CD14-positive monocyte (primary cell): ENCODE data around the gene PTGR1. TPM values are rescaled to one million over a fixed set of nuclear protein-coding genes. Genes with fewer than 3 reads are reported as not detected.

Experiments used
- DNase-seq, 3 donors: peaks; one replicate each; pipeline ENCODE4 v3.0.0-alpha.2; 2011 to 2022
- H2AFZ ChIP-seq: 2 replicates; pipeline ENCODE4 v1.6.0; 2012; ENCODE audit warnings: mild to moderate bottlenecking, low read depth, low read length, inconsistent platforms; ENCODE audit not compliant: insufficient read depth, poor library complexity, severe bottlenecking
- H3K27ac ChIP-seq, 2 donors: 1 replicate in 1 of 2; 2 replicates in 1 of 2; pipeline ENCODE4 v1.5.1; 2012 to 2013; ENCODE audit warnings: low read length in 2 of 2, control low read depth in 1 of 2, inconsistent platforms in 1 of 2, low read depth in 1 of 2, mild to moderate bottlenecking in 1 of 2
- H3K27me3 ChIP-seq, 2 donors: one replicate each; pipeline versions ENCODE4 v1.6.0 to v1.6.1; 2011 to 2013; ENCODE audit warnings: low read length in 2 of 2; ENCODE audit not compliant: control insufficient read depth in 2 of 2, insufficient read depth in 2 of 2
- H3K36me3 ChIP-seq, 2 donors: replicated peaks in 1 of 2; 1 replicate in 1 of 2; 2 replicates in 1 of 2; pipeline versions ENCODE4 v1.5.1 to v1.6.1; 2012 to 2013; ENCODE audit warnings: low read length in 2 of 2, control low read depth in 1 of 2, inconsistent platforms in 1 of 2, mild to moderate bottlenecking in 1 of 2; ENCODE audit not compliant: insufficient read depth in 2 of 2, control insufficient read depth in 1 of 2
- H3K4me1 ChIP-seq, 2 donors: 1 replicate in 1 of 2; 2 replicates in 1 of 2; pipeline versions ENCODE4 v1.5.1 to v1.6.1; 2012 to 2013; ENCODE audit warnings: low read length in 2 of 2, control low read depth in 1 of 2, inconsistent platforms in 1 of 2, mild to moderate bottlenecking in 1 of 2, moderate library complexity in 1 of 2; ENCODE audit not compliant: insufficient read depth in 2 of 2, control insufficient read depth in 1 of 2
- H3K4me2 ChIP-seq: replicated peaks from 2 replicates; pipeline ENCODE3; 2012; ENCODE audit warnings: low read length, moderate library complexity, mild to moderate bottlenecking; ENCODE audit not compliant: poor library complexity, severe bottlenecking; ENCODE audit errors: extremely low read depth
- H3K4me3 ChIP-seq, 3 experiments: fragments of 200-600 bp in 1 of 3; sonication (generic) in 1 of 3; replicated peaks in 1 of 3; 1 replicate in 2 of 3; 2 replicates in 1 of 3; pipeline ENCODE4 v1.5.1; 2011 to 2013; ENCODE audit warnings: low read length in 3 of 3, mild to moderate bottlenecking in 3 of 3, control low read depth in 2 of 3, low read depth in 2 of 3, inconsistent platforms in 1 of 3, moderate library complexity in 1 of 3
- H3K79me2 ChIP-seq: 2 replicates; pipeline ENCODE4 v1.6.0; 2012; ENCODE audit warnings: mild to moderate bottlenecking, control low read depth, inconsistent platforms, low read length, moderate library complexity; ENCODE audit not compliant: insufficient read depth
- H3K9ac ChIP-seq: 2 replicates; pipeline ENCODE4 v1.6.0; 2017; ENCODE audit warnings: low read length, mild to moderate bottlenecking; ENCODE audit not compliant: insufficient read depth, poor library complexity, severe bottlenecking
- H3K9me3 ChIP-seq, 2 donors: replicated peaks in 1 of 2; 1 replicate in 1 of 2; 2 replicates in 1 of 2; pipeline versions ENCODE4 v1.5.1 to v1.6.1; 2012 to 2013; ENCODE audit warnings: low read length in 2 of 2, control low read depth in 1 of 2; ENCODE audit not compliant: control insufficient read depth in 1 of 2, insufficient read depth in 1 of 2
- H4K20me1 ChIP-seq: 2 replicates; pipeline ENCODE4 v1.6.0; 2012; ENCODE audit warnings: mild to moderate bottlenecking, low read length, control low read depth, moderate library complexity; ENCODE audit not compliant: insufficient read depth
- H3K27ac Mint-ChIP-seq, 7 donors: one replicate each; pipeline ENCODE4 v1.8.0; 2020; ENCODE audit warnings: mild to moderate bottlenecking in 7 of 7, mixed read lengths in 7 of 7, moderate library complexity in 6 of 7, inconsistent platforms in 2 of 7
- H3K27me3 Mint-ChIP-seq, 3 donors: one replicate each; pipeline ENCODE4 v1.8.0; 2021 to 2022; ENCODE audit warnings: low read depth in 3 of 3, mild to moderate bottlenecking in 3 of 3, mixed read lengths in 3 of 3, moderate library complexity in 3 of 3, inconsistent platforms in 1 of 3
- H3K36me3 Mint-ChIP-seq, 2 donors: one replicate each; pipeline ENCODE4 v1.8.0; 2020; ENCODE audit warnings: mixed read lengths in 2 of 2, inconsistent platforms in 1 of 2, mild to moderate bottlenecking in 1 of 2
- H3K4me1 Mint-ChIP-seq: one replicate; pipeline ENCODE4 v1.8.0; 2020; ENCODE audit warnings: mild to moderate bottlenecking, mixed read lengths
- H3K4me3 Mint-ChIP-seq, 2 donors: one replicate each; pipeline ENCODE4 v1.8.0; 2020; ENCODE audit warnings: mild to moderate bottlenecking in 2 of 2, mixed read lengths in 2 of 2, moderate library complexity in 1 of 2
- H3K9me3 Mint-ChIP-seq, 7 donors: one replicate each; pipeline ENCODE4 v1.8.0; 2020 to 2022; ENCODE audit warnings: mixed read lengths in 7 of 7, mild to moderate bottlenecking in 6 of 7, moderate library complexity in 6 of 7, inconsistent platforms in 2 of 7
- WGBS: methylation state at CpG from one replicate; pipeline ENCODE4 v1.1.5; 2013; ENCODE audit warnings: missing lambda C conversion rate; ENCODE audit not compliant: insufficient coverage; 5-methylcytosine and 5-hydroxymethylcytosine counted together
- intact Hi-C, 2 donors: fragments of 100-400 bp; cut with micrococcal nuclease; formaldehyde crosslinking; loops; one replicate each; pipeline versions ENCODE4 v1.15.0 to v1.15.1; 2023
- polyA plus RNA-seq, 3 donors: library from polyadenylated mRNA; depleted of rRNA in 1 of 3; unstranded in 2 of 3; stranded (reverse) in 1 of 3; fragments of 300-500 nt in 2 of 3; fragments of >200 nt in 1 of 3; fragmentation: Illumina TruSeq in 2 of 3; gene quantifications; 1 replicate in 2 of 3; 2 replicates in 1 of 3; pipeline ENCODE4 v1.2.3, GENCODE V29; 2012 to 2021
- TF ChIP-seq, protein P1 (sequence below): fragments of 200-600 bp; IDR thresholded peaks from one replicate; pipeline ENCODE4 v1.8.0; 2022; ENCODE audit warnings: antibody characterized with exemption, mild to moderate bottlenecking

Gene PTGR1
- polyA plus RNA-seq, 3 donors = 0.41 to 1.1 (median 0.68) TPM

DNA sequence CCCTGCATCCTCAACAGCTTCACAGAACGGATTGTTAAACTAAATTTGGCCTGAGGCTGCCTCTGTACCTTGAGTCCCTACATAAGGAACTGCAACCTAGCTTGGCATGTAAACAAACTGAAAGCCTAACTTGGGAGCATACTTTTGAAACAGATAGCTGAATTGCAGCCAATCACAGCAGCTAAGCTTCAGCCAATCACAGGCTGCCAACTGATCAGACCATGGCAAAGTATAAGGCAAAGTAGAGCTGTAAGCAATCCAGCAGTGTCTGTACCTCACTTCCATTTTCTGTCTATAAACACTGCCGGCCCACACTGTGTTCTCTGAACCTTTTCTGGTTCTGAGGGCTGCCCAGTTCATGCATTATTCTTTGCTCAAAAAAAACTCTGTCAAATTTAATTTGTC, 83.4 kb downstream of the PTGR1 start:
- H3K9me3 ChIP-seq = peaks cover 7 to 21% of the 10 kb centered on the region in 2 donors
- no peaks in the 10 kb centered on the region for H3K27me3 ChIP-seq
- intact Hi-C loops = no loop called here
- DNase-seq = no peak
- 93% methylated on average over 2 of the region's 2 CpGs for WGBS
- no peaks in the 10 kb centered on the region for H3K4me1 ChIP-seq
- peaks cover 0 to 3% of the 10 kb centered on the region in 2 donors for H3K36me3 Mint-ChIP-seq
- no peaks in the 10 kb centered on the region for H3K36me3 ChIP-seq
- no peak overlapping the region for H3K4me2 ChIP-seq
- H3K79me2 ChIP-seq = no peaks in the 10 kb centered on the region
- H3K9ac ChIP-seq = no peak overlapping the region
- TF ChIP-seq, protein P1, sequence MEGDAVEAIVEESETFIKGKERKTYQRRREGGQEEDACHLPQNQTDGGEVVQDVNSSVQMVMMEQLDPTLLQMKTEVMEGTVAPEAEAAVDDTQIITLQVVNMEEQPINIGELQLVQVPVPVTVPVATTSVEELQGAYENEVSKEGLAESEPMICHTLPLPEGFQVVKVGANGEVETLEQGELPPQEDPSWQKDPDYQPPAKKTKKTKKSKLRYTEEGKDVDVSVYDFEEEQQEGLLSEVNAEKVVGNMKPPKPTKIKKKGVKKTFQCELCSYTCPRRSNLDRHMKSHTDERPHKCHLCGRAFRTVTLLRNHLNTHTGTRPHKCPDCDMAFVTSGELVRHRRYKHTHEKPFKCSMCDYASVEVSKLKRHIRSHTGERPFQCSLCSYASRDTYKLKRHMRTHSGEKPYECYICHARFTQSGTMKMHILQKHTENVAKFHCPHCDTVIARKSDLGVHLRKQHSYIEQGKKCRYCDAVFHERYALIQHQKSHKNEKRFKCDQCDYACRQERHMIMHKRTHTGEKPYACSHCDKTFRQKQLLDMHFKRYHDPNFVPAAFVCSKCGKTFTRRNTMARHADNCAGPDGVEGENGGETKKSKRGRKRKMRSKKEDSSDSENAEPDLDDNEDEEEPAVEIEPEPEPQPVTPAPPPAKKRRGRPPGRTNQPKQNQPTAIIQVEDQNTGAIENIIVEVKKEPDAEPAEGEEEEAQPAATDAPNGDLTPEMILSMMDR = no peak
- H3K4me3 Mint-ChIP-seq = no peak overlapping the region
- H3K4me3 ChIP-seq = no peak overlapping the region
- no peak overlapping the region for H2AFZ ChIP-seq
- peaks cover 13 to 46% (median 34%) of the 10 kb centered on the region in 7 donors for H3K9me3 Mint-ChIP-seq
- H3K27ac Mint-ChIP-seq = no peak overlapping the region
- no peak overlapping the region for H3K27ac ChIP-seq
- no peaks in the 10 kb centered on the region for H3K4me1 Mint-ChIP-seq
- H3K27me3 Mint-ChIP-seq = peaks cover 3 to 14% (median 4%) of the 10 kb centered on the region in 3 donors
- H4K20me1 ChIP-seq = no peaks in the 10 kb centered on the region

DNA sequence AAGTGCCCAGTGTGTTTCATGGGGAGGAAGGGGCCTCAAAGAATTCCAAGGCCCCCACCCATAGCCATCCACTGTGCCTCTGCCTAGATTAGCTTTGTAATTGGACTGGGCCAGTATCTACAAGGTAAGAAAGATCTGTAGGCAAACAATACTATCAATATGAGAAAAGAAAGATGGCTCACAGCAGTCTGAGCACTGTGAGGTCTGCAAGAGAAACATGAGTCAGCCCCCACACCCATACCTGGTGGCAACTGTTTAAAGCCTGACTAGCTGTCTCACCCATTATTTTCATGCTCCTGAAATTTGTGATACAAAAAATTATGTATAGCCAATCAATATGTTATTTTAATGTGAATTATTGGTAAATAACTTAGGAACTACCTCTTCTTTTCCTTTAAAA, 84.5 kb downstream of the PTGR1 start:
- intact Hi-C loops = no loop called here
- H3K9ac ChIP-seq = no peak overlapping the region
- no peaks in the 10 kb centered on the region for H3K4me1 Mint-ChIP-seq
- no peaks in the 10 kb centered on the region for H3K4me1 ChIP-seq
- no peak overlapping the region for H3K4me2 ChIP-seq
- no peaks in the 10 kb centered on the region for H3K27me3 ChIP-seq
- H3K36me3 ChIP-seq = no peaks in the 10 kb centered on the region
- H3K27ac ChIP-seq = no peak overlapping the region
- peaks cover 0 to 3% of the 10 kb centered on the region in 2 donors for H3K36me3 Mint-ChIP-seq
- H2AFZ ChIP-seq = no peak overlapping the region
- DNase-seq = no peak
- H3K4me3 Mint-ChIP-seq = no peak overlapping the region
- peaks cover 7 to 29% of the 10 kb centered on the region in 2 donors for H3K9me3 ChIP-seq
- no peak overlapping the region for H3K4me3 ChIP-seq
- H3K9me3 Mint-ChIP-seq = peaks cover 12 to 51% (median 34%) of the 10 kb centered on the region in 7 donors
- no peaks in the 10 kb centered on the region for H3K79me2 ChIP-seq
- TF ChIP-seq, protein P1 = no peak
- peaks cover 3 to 14% (median 4%) of the 10 kb centered on the region in 3 donors for H3K27me3 Mint-ChIP-seq
- no peaks in the 10 kb centered on the region for H4K20me1 ChIP-seq
- H3K27ac Mint-ChIP-seq = no peak overlapping the region

Other genes starting within 250 kb of the PTGR1 start
- gene ECPAS, start 115.3 kb downstream of the PTGR1 start, polyA plus RNA-seq = 10 to 100 TPM in 2 of 3 donors, 1 to 10 TPM in 1; 7.4 to 27.6 (median 15.9) TPM
- gene ZNF483, start 74.5 kb downstream of the PTGR1 start, polyA plus RNA-seq = not detected
- 1 to 10 TPM; 1.1 to 6.0 (median 1.6) TPM for gene DNAJC25, start 31.7 kb upstream of the PTGR1 start, polyA plus RNA-seq
- gene GNG10, start 62.0 kb upstream of the PTGR1 start, polyA plus RNA-seq = 10 to 100 TPM; 42.9 to 84.1 (median 67.9) TPM
- gene SHOC1, start 195.3 kb upstream of the PTGR1 start, polyA plus RNA-seq = not detected